Astrocyte (in vitro differentiated cells and primary cell): Measurements from ENCODE around the gene DNAH2.

Experiments
- EZH2 ChIP-seq: IDR thresholded peaks from 2 replicates; pipeline ENCODE4 v1.6.1; 2012; ENCODE audit warnings: mild to moderate bottlenecking, low read length, inconsistent platforms; ENCODE audit not compliant: insufficient read depth
- TF ChIP-seq, protein P1 (sequence below): IDR thresholded peaks from 2 replicates; pipeline ENCODE4 v1.5.1; 2011; ENCODE audit warnings: low read depth, mild to moderate bottlenecking, inconsistent platforms, low read length, moderate library complexity; ENCODE audit not compliant: insufficient read depth

DNA sequence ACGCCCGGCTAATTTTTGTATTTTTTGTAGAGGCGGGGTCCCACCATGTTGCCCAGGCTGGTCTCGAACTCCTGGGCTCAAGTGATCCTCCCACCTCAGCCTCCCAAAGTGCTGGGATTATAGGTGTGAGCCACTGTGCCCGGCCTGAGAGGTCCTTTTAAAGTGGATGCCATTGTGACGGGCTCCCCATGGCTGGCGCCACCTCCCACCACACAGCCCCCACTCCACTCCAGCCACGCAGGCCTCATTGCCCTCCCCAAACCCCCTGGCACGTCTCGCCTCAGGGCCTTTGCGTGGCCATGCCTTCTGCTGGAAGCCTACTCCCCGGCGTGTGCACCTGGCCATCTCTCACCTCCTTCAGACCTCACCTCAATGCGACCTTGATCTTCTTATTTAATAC lies 104.6 kb downstream of the DNAH2 start:
- TF ChIP-seq, protein P1, sequence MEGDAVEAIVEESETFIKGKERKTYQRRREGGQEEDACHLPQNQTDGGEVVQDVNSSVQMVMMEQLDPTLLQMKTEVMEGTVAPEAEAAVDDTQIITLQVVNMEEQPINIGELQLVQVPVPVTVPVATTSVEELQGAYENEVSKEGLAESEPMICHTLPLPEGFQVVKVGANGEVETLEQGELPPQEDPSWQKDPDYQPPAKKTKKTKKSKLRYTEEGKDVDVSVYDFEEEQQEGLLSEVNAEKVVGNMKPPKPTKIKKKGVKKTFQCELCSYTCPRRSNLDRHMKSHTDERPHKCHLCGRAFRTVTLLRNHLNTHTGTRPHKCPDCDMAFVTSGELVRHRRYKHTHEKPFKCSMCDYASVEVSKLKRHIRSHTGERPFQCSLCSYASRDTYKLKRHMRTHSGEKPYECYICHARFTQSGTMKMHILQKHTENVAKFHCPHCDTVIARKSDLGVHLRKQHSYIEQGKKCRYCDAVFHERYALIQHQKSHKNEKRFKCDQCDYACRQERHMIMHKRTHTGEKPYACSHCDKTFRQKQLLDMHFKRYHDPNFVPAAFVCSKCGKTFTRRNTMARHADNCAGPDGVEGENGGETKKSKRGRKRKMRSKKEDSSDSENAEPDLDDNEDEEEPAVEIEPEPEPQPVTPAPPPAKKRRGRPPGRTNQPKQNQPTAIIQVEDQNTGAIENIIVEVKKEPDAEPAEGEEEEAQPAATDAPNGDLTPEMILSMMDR = no peak
- TF ChIP-seq EZH2 = no peak
